ENCODE results near the gene HTR3C. TPM values are rescaled to one million over a fixed set of nuclear protein-coding genes. Genes with fewer than 3 reads are reported as not detected.

HTR3C gene
- total RNA-seq, 1 experiment from 2014 or later, result not detected

DNA sequence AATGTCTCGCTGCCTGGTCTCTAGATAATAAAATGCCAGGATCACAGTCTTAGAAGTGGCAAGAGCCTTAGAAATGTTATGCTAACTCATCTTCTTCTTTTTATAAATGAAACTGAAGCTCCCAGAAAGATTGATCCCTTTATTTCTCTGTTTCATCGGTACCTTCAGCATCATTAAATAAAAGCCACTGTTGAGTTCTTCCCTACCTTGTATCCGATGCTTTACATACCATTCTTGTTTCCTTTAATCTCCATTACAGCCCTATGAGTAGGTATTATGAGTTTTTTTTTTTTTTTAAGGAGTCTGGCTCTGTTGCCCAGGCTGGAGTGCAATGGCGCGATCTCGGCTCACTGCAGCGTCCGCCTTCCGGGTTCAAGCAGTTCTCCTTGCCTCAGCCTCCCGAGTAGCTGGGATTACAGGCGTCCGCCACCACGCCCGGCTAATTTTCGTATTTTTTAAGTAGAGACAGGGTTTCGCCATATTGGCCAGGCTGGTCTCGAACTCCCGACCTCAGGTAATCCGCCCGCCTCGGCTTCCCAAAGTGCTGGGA is 34.3 kb upstream of the HTR3C start (continued):
- TF ChIP-seq, protein P1, sequence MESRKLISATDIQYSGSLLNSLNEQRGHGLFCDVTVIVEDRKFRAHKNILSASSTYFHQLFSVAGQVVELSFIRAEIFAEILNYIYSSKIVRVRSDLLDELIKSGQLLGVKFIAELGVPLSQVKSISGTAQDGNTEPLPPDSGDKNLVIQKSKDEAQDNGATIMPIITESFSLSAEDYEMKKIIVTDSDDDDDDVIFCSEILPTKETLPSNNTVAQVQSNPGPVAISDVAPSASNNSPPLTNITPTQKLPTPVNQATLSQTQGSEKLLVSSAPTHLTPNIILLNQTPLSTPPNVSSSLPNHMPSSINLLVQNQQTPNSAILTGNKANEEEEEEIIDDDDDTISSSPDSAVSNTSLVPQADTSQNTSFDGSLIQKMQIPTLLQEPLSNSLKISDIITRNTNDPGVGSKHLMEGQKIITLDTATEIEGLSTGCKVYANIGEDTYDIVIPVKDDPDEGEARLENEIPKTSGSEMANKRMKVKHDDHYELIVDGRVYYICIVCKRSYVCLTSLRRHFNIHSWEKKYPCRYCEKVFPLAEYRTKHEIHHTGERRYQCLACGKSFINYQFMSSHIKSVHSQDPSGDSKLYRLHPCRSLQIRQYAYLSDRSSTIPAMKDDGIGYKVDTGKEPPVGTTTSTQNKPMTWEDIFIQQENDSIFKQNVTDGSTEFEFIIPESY (IDR thresholded peaks at IDR 0.05; ENCODE audit: extremely low read depth, insufficient replicate concordance, low read length), result no peak
- TF ChIP-seq CEBPB (IDR thresholded peaks at IDR 0.05; ENCODE audit: low read depth), result no peak

DNA sequence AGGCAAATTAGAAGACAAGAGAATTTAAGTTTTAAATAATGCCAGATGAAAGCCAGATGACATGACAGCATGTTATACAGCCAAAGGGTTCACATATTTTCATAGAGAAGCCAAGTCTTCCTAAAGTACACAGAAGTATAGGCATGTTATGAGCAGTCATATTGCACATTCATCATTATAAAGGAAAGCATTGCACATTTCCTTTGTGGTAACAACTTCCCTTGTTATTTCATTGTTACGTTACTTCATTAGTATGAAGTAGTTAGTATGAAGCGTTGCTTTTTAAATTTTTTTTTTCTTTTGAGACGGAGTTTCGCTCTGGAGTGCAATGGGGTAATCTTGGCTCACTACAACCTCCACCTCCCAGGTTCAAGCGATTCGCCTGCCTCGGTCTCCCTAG is 30.5 kb upstream of the HTR3C start:
- H3K27ac ChIP-seq (ENCODE audit: low read depth, low read length), result no peak overlapping the region
- ATAC-seq, result no peak
- H3K9ac ChIP-seq (ENCODE audit: low read length), result no peak overlapping the region
- CTCF ChIA-PET, result no interaction called here
- RAD21 ChIA-PET (ENCODE audit: low non-redundant PET in 1 of 2, low total read pairs in 2 of 2, uncharacterized antibody in 2 of 2, unreplicated experiment in 2 of 2), result no interaction called here
- no peaks in the 10 kb centered on the region for H3K27me3 ChIP-seq (ENCODE audit: insufficient read depth, low read length)
- POLR2A ChIA-PET, result no interaction called here
- H3K79me2 ChIP-seq (ENCODE audit: insufficient read depth, low read length), result no peaks in the 10 kb centered on the region
- intact Hi-C loops (cut with micrococcal nuclease), result no loop called here
- H4K20me1 ChIP-seq (ENCODE audit: insufficient read depth), result no peaks in the 10 kb centered on the region
- BruUV-seq (replicated peaks), result no TSS peak
- no peak overlapping the region for H3K4me2 ChIP-seq (ENCODE audit: low read length)
- H3K36me3 ChIP-seq (ENCODE audit: control insufficient read depth in 1 of 2, insufficient read depth in 2 of 2, low read length in 2 of 2), result no peaks in the 10 kb centered on the region
- no peak overlapping the region for H2AFZ ChIP-seq (ENCODE audit: low read depth, low read length, poor library complexity, severe bottlenecking)
- H3K4me3 ChIP-seq (replicated peaks in 1 of 2; ENCODE audit: low read depth in 1 of 2, low read length in 2 of 2), result no peak overlapping the region
- no peaks in the 10 kb centered on the region for H3K9me2 ChIP-seq (ENCODE audit: insufficient read depth)
- no peaks in the 10 kb centered on the region for H3K9me3 ChIP-seq (ENCODE audit: control insufficient read depth in 1 of 2, insufficient read depth in 1 of 2, low read depth in 1 of 2, low read length in 2 of 2)
- DNase-seq (ENCODE audit: low read depth, low spot score), result no peak
- peaks cover 4 to 6% of the 10 kb centered on the region in 2 experiments; a peak in 2 of 4 replicates for H3K4me1 ChIP-seq (ENCODE audit: control insufficient read depth in 1 of 2, insufficient read depth in 2 of 2, low read length in 2 of 2)
- TF ChIP-seq ZFX (IDR thresholded peaks at IDR 0.05) (no peak), SRF (IDR thresholded peaks at IDR 0.05; ENCODE audit: low read depth) (no peak), CEBPB (IDR thresholded peaks at IDR 0.05; ENCODE audit: low read depth) (no peak), RAD21 (IDR thresholded peaks at IDR 0.05; ENCODE audit: low read depth) (no peak), JUND (IDR thresholded peaks at IDR 0.05) (no peak), ELF1 (IDR thresholded peaks at IDR 0.05; ENCODE audit: borderline replicate concordance, low read depth) (no peak), CBX3 (IDR thresholded peaks at IDR 0.05; ENCODE audit: low read depth) (no peak), TCF7L2 (IDR thresholded peaks at IDR 0.05; ENCODE audit: borderline replicate concordance, extremely low read depth, insufficient read depth, insufficient read length) (no peak), FOSL1 (IDR thresholded peaks at IDR 0.05; ENCODE audit: low read depth) (no peak), SIN3A (IDR thresholded peaks at IDR 0.05; ENCODE audit: low read depth) (no peak), EGR1 (IDR thresholded peaks at IDR 0.05; ENCODE audit: low read depth) (no peak), ZNF274 (IDR thresholded peaks at IDR 0.05; ENCODE audit: low read depth, low read length) (no peak), EZH2phosphoT487 (IDR thresholded peaks at IDR 0.05; ENCODE audit: borderline replicate concordance) (no peak)
- TF ChIP-seq, protein P1 (IDR thresholded peaks at IDR 0.05; ENCODE audit: extremely low read depth, insufficient replicate concordance, low read length), result no peak
- TF ChIP-seq, protein P2, sequence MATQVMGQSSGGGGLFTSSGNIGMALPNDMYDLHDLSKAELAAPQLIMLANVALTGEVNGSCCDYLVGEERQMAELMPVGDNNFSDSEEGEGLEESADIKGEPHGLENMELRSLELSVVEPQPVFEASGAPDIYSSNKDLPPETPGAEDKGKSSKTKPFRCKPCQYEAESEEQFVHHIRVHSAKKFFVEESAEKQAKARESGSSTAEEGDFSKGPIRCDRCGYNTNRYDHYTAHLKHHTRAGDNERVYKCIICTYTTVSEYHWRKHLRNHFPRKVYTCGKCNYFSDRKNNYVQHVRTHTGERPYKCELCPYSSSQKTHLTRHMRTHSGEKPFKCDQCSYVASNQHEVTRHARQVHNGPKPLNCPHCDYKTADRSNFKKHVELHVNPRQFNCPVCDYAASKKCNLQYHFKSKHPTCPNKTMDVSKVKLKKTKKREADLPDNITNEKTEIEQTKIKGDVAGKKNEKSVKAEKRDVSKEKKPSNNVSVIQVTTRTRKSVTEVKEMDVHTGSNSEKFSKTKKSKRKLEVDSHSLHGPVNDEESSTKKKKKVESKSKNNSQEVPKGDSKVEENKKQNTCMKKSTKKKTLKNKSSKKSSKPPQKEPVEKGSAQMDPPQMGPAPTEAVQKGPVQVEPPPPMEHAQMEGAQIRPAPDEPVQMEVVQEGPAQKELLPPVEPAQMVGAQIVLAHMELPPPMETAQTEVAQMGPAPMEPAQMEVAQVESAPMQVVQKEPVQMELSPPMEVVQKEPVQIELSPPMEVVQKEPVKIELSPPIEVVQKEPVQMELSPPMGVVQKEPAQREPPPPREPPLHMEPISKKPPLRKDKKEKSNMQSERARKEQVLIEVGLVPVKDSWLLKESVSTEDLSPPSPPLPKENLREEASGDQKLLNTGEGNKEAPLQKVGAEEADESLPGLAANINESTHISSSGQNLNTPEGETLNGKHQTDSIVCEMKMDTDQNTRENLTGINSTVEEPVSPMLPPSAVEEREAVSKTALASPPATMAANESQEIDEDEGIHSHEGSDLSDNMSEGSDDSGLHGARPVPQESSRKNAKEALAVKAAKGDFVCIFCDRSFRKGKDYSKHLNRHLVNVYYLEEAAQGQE (IDR thresholded peaks at IDR 0.05; ENCODE audit: low read depth), result no peak
- TF ChIP-seq, protein P3, sequence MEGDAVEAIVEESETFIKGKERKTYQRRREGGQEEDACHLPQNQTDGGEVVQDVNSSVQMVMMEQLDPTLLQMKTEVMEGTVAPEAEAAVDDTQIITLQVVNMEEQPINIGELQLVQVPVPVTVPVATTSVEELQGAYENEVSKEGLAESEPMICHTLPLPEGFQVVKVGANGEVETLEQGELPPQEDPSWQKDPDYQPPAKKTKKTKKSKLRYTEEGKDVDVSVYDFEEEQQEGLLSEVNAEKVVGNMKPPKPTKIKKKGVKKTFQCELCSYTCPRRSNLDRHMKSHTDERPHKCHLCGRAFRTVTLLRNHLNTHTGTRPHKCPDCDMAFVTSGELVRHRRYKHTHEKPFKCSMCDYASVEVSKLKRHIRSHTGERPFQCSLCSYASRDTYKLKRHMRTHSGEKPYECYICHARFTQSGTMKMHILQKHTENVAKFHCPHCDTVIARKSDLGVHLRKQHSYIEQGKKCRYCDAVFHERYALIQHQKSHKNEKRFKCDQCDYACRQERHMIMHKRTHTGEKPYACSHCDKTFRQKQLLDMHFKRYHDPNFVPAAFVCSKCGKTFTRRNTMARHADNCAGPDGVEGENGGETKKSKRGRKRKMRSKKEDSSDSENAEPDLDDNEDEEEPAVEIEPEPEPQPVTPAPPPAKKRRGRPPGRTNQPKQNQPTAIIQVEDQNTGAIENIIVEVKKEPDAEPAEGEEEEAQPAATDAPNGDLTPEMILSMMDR (IDR thresholded peaks at IDR 0.05 in 2 of 3, conservative IDR thresholded peaks at IDR 0.05 in 1 of 3; ENCODE audit: borderline replicate concordance in 1 of 3, insufficient read depth in 1 of 3, low read depth in 2 of 3, low read length in 2 of 3), result no peak
